ENCODE measurements around the gene JPH3.

GRCh38 chr16:87698676-87699199, 96.4 kb downstream of the JPH3 start:
- TF ChIP-seq CTCF (conservative IDR thresholded peaks at IDR 0.05; ENCODE audit: low read depth, low read length) = no peak
- no peak for TF ChIP-seq EZH2 (IDR thresholded peaks at IDR 0.05; ENCODE audit: borderline replicate concordance, low read depth, low read length, poor library complexity, severe bottlenecking)

Data from A673 (cell line).